NT2/D1 (cell line): Measurements from ENCODE around the gene AKNA.

Source experiments
- DNase-seq: peaks from one replicate; pipeline ENCODE4 v3.0.0-alpha.2; 2011; ENCODE audit warnings: low read depth, low spot score
- H3K27me3 ChIP-seq: 2 replicates; pipeline ENCODE4 v1.6.0; 2011; ENCODE audit warnings: mild to moderate bottlenecking; ENCODE audit not compliant: insufficient read length, insufficient read depth
- H3K36me3 ChIP-seq: 2 replicates; pipeline ENCODE4 v1.6.1; 2011; ENCODE audit warnings: mild to moderate bottlenecking, low read length, mixed read lengths; ENCODE audit not compliant: insufficient read depth, insufficient read length
- H3K4me1 ChIP-seq: 2 replicates; pipeline ENCODE4 v1.5.1; 2011; ENCODE audit not compliant: insufficient read depth, insufficient read length
- H3K4me3 ChIP-seq: 2 replicates; pipeline ENCODE4 v1.5.1; 2011; ENCODE audit warnings: low read depth; ENCODE audit not compliant: insufficient read length
- H3K9ac ChIP-seq: 2 replicates; pipeline ENCODE4 v1.6.0; 2011; ENCODE audit warnings: low read depth; ENCODE audit not compliant: insufficient read length
- H3K9me3 ChIP-seq: 2 replicates; pipeline ENCODE4 v1.5.1; 2011; ENCODE audit warnings: mild to moderate bottlenecking, low read length; ENCODE audit not compliant: insufficient read depth
- SUZ12 ChIP-seq: IDR thresholded peaks from 2 replicates; pipeline ENCODE4 v1.6.1; 2011; ENCODE audit not compliant: insufficient read length, insufficient read depth; ENCODE audit errors: extremely low read depth
- YY1 ChIP-seq: IDR thresholded peaks from 2 replicates; pipeline ENCODE4 v1.6.1; 2011; ENCODE audit not compliant: insufficient read length, insufficient read depth
- ZNF274 ChIP-seq: IDR thresholded peaks from 2 replicates; pipeline ENCODE4 v1.6.1; 2011; ENCODE audit warnings: mild to moderate bottlenecking, low read depth, low read length

The AKNA gene

GRCh38 chr9:114300846-114301797 is 86.7 kb downstream of the AKNA start:
- no peak for DNase-seq
- H3K4me3 ChIP-seq: no peak overlapping the region
- TF ChIP-seq YY1 (no peak), SUZ12 (no peak), ZNF274 (no peak)

GRCh38 chr9:114300153-114300845 is 87.5 kb downstream of the AKNA start:
- H3K4me1 ChIP-seq: no peaks in the 10 kb centered on the region
- H3K4me3 ChIP-seq: no peak overlapping the region
- no peak for DNase-seq
- H3K9me3 ChIP-seq: 0 out of 2 replicates have a peak, but pooled peaks cover under 1% of the 10 kb centered on the region
- TF ChIP-seq YY1 (no peak), ZNF274 (no peak), SUZ12 (no peak)
- no peak overlapping the region for H3K9ac ChIP-seq
- H3K36me3 ChIP-seq: peaks cover 95% of the 10 kb centered on the region
- H3K27me3 ChIP-seq: no peaks in the 10 kb centered on the region

More at GRCh38 chr9:114300846-114301797, 86.7 kb downstream of the AKNA start:
- Histone ChIP-seq H3K9ac (no peak overlapping the region), H3K9me3 (no peaks in the 10 kb centered on the region), H3K36me3 (peaks cover 96% of the 10 kb centered on the region), H3K27me3 (no peaks in the 10 kb centered on the region), H3K4me1 (no peaks in the 10 kb centered on the region)

GRCh38 chr9:114299286-114300152 is 88.3 kb downstream of the AKNA start:
- Histone ChIP-seq H3K36me3 (peaks cover 95% of the 10 kb centered on the region), H3K9me3 (peaks cover 8% of the 10 kb centered on the region), H3K9ac (no peak overlapping the region), H3K4me1 (no peaks in the 10 kb centered on the region), H3K4me3 (no peak overlapping the region), H3K27me3 (no peaks in the 10 kb centered on the region)
- TF ChIP-seq YY1 (no peak), SUZ12 (no peak), ZNF274 (no peak)
- no peak for DNase-seq

GRCh38 chr9:114296338-114296737 is 91.4 kb downstream of the AKNA start:
- Histone ChIP-seq H3K9me3 (peaks cover 11% of the 10 kb centered on the region), H3K4me1 (no peaks in the 10 kb centered on the region), H3K36me3 (peaks cover 93% of the 10 kb centered on the region), H3K27me3 (no peaks in the 10 kb centered on the region), H3K9ac (no peak overlapping the region), H3K4me3 (no peak overlapping the region)
- DNase-seq: no peak
- TF ChIP-seq YY1 (no peak), SUZ12 (no peak), ZNF274 (no peak)

- Histone ChIP-seq H3K36me3 (peaks cover 88% of the 10 kb centered on the region), H3K9ac (no peak overlapping the region), H3K4me1 (no peaks in the 10 kb centered on the region), H3K9me3 (peaks cover 11% of the 10 kb centered on the region), H3K4me3 (no peak overlapping the region), H3K27me3 (no peaks in the 10 kb centered on the region)
- DNase-seq: no peak
- TF ChIP-seq SUZ12 (no peak), ZNF274 (no peak), YY1 (no peak)
These were observed 93.1 kb downstream of the AKNA start for GRCh38 chr9:114294664-114295063.

GRCh38 chr9:114291886-114292590 is 95.7 kb downstream of the AKNA start:
- peaks cover 10% of the 10 kb centered on the region for H3K4me1 ChIP-seq
- TF ChIP-seq ZNF274 (no peak), SUZ12 (no peak), YY1 (no peak)
- H3K9ac ChIP-seq: no peak overlapping the region
- no peak for DNase-seq
- no peak overlapping the region for H3K4me3 ChIP-seq
- peaks cover 77% of the 10 kb centered on the region for H3K36me3 ChIP-seq
- no peaks in the 10 kb centered on the region for H3K27me3 ChIP-seq
- peaks cover 11% of the 10 kb centered on the region for H3K9me3 ChIP-seq
